Stimulated activated CD4-positive, alpha-beta T cell treated with anti-CD3 and anti-CD28 coated beads, Interleukin-15, amount 100 ng/mL, for 24 hours (primary cell): ENCODE data around the gene KIAA0040.
"Not testable (repeated sequence)": the region's sequence is repeated elsewhere in the genome, so short reads cannot be mapped to it uniquely, and the experiment has no call there.

Experiments
- DNase-seq: peaks from one replicate; pipeline ENCODE4 v3.0.0-alpha.2; 2020

KIAA0040 gene

DNA sequence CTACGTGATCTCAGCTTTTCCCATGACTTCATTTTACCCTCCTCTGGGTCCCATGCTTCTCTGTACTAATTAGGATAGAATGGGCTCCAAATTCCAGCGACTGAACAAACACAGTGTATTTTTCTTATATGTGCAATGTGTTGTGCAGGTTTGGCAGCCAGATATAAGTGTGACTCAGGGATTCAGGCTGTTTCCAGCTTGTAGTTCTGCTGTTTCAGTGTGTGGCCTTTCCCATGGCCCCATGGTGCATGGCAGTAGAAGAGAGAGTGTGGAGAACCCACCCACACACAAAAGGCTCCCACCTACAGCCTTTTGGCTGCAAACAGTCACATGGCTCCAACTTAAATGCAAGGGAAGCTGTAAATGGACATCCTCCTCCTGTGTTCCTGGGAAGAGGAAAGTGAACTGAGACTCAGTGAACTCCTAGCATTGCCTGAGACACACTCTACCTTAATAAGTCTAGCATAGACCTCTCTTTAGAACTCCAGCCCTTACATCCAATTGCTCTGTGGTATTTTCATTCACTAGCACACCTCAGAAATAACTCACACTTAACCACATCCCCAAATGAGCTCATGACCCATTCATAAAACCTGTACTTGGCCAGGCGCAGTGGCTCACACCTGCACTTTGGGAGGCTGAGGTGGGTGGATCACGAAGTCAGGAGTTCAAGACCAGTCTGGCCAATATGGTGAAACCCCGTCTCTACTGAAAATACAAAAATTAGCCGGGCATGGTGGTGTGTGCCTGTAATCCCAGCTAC, 58.7 kb downstream of the KIAA0040 start:
- DNase-seq, result no peak

DNA sequence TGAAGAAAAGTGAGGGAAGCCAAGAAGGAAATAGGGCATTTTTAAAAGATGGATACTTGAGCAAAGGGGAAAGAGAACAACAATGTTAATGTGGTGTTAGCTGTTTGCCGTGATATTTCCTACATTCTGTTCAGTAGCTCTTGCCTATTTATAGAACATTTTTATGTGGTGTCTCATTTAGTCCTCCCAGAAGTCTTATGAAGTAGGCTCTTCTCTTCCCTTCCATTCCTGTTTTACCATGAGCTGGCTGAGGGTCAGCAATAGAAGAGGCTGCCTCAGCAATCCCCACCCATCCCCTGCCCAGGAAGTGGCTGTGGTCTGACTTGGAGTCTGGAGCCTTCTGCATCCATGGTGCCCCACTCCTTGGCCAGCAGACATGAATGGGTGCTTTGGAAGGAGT, 60.1 kb downstream of the KIAA0040 start:
- no peak for DNase-seq

DNA sequence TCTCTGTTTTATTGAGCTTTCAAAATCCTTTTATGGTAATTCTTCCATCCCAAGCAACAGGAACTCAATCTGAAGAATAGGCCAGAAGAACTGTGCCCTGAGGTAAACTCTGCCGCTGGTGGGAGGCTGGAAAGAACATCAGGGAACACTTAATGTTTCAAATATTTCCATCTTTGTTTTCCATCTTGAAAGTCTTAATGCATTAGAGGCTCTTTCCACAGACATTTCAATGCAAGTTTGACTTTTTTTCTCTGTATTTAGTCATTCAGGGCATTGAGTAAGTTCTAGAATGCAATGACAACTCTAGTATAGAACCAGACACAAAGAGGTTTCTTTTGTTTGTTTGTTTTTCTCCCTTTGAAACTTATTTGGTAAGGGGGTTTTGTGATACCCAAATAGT, 61.5 kb downstream of the KIAA0040 start:
- DNase-seq, result no peak

DNA sequence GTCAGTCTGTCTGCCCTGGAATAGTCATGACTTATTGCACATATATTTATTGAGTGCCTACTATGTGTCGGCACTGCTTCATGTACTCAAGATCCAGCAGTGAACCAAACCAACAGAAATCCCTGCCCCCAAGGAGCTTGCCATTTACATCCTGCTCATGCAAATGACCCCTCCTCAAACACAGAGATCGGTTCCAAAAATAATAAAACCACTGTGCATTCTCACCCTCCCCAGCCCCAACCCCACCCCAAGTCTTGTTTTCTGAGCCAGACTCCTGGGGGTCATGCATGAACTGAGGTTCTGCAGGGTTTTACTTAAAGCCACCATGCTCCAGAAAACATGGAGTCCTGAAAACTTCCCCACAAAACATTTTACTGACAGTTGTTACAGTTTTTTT, 61.9 kb downstream of the KIAA0040 start:
- DNase-seq, result no peak

DNA sequence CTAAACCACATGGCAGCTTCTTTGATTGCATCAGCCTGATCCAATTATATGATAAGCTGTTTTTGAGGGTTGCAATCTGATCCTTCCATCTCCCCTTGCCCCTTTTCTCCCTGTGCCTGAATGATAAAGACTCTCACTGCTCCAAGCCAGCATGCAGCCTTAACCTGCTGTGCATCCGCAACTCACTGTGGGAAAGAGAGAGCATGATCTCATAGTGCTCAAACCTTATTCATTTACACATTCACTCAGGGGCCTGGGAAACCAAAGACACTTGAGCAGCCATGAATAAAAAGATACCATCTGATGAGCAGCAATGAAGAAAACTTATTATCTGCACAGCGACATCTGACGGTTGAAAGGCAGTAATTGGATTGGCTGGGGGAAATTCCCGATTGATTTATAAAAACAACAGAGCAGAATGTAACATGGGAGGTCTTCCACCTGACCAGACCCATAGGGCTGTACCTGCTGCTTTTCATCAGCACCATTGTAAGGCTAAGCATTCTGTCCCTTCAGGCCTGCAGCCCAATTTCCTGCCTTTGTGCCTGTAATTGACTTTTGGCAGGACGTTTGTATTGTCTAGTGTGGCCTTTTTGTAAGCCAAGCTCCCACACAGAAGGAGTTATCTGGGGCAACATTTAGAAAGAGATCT, 62.5 kb downstream of the KIAA0040 start:
- no peak for DNase-seq

DNA sequence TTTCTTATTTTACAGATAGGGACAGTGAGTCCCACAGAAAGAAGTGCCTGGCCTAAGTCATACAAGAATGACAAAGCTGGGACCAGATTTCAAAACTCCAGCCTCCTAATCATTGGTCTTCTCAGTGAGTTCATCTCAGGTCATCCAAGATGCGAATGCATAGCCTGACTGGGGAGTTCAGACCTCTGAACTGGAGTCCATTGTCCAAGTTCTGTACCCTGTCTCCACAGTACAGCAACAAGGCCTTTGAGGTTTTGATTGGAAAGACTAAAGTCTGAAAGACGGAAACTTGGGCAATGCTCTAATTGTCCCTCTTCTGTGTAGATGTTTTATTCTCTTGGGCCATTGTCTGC, 63.0 kb downstream of the KIAA0040 start:
- no peak for DNase-seq

DNA sequence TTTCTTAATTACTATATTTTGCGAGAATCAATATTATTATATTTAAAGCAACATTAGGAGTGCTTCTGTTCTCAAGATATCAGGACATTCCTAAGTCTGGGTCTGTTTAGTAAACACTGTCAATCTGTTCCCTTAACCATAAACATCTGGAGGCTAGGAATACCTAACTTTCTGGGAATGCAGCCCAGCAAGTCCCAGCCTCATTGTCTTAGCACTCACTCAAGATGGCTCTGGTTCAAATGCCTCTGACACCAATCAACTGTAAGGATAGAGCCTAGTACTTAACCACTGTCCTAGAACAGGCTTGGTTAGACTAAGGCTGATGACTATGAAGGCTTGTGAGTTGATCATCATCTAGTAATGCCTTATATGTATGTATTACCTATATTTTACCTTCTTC, 63.4 kb downstream of the KIAA0040 start:
- no peak for DNase-seq

DNA sequence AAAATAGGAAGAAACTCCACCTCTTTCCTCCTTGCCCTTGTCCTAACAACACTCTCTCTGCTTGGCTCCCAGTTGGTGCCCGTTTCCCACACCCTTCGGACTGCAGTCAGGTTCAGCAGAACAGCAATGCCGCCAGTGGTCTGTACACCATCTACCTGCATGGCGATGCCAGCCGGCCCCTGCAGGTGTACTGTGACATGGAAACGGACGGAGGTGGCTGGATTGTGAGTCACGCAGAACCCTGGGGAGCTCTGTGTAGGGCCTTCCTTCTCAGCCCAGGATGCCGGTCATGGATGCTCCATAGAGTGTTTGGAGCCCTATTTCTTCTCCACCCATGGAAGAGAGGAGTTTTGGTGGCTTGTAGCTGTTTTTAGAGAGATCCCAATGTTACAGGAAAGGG, 64.1 kb downstream of the KIAA0040 start:
- no peak for DNase-seq

DNA sequence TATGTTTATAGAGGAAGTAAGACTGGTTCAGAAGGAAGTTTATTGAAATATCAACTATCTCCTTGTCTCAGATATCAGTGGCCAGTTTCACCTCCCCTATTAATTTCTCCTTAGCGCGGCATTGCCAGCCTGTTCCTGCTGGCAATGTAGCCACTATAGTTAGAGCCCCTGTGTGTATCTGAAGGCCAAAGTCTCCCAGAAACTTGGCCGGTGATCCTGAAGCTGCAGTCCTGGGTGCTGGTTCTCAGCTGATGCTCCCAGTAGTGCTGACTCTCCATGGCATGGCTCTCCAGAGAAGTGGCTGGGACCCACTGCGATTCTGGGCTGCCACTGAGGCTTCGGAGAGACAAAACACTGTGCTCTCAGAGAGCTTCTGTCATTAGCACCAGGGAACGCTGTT, 65.0 kb downstream of the KIAA0040 start:
- no peak for DNase-seq

DNA sequence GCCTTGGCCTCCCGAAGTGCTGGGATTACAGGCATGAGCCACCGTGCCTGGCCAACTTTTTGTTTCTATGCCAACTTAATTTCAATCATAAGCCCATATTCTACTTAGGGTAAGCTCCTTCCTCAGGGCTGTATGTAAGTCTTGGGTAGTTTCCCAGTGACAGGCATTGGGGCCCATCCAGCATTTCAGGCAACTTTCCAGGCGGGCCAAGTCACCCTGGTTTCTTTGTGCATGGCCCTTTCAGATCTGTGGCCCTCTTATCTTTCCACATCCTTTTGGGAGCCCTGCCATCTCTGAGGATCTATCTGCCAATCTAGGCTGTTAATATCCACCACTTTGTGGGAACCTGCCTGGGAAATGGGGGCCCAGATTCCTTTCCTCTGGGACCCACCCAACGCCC, 66.2 kb downstream of the KIAA0040 start:
- no peak for DNase-seq

DNA sequence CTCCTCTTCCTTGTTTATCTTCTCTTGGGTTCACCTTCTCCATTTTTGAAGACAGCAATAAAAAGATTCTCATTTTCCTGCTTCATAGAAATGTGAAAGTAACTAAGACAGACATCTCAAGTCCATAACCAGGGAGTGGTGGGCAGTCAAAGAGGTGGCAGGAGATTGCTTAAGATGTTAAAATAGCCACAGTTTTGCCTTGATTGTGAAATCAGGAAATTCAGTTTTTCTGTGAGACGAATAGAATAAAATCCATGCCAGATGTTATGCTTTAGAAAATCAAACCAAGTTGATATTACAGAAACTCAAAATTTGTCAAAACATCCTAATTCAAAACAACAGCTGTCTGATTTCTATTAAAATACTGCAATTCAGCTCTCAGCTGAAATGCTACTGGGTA, 67.7 kb downstream of the KIAA0040 start:
- no peak for DNase-seq

DNA sequence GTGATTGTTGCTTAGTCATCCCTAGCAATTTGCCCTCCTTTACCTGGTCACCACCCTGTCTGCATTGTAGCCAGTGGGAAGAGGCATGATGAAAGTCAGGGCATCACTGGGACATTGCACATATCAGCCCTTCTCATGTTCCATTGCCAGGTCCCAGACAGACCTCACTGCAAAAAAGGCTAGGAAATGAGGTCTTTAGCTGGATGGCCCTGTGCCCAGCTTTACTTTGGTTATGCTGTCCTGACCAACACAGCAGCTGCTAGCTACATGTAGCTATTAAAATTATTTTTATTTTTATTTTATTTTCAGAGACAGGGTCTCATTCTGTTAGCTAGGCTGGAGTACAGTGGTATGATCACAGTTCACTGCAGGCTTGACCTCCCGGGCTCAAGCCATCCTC, 72.1 kb downstream of the KIAA0040 start:
- DNase-seq, result no peak

DNA sequence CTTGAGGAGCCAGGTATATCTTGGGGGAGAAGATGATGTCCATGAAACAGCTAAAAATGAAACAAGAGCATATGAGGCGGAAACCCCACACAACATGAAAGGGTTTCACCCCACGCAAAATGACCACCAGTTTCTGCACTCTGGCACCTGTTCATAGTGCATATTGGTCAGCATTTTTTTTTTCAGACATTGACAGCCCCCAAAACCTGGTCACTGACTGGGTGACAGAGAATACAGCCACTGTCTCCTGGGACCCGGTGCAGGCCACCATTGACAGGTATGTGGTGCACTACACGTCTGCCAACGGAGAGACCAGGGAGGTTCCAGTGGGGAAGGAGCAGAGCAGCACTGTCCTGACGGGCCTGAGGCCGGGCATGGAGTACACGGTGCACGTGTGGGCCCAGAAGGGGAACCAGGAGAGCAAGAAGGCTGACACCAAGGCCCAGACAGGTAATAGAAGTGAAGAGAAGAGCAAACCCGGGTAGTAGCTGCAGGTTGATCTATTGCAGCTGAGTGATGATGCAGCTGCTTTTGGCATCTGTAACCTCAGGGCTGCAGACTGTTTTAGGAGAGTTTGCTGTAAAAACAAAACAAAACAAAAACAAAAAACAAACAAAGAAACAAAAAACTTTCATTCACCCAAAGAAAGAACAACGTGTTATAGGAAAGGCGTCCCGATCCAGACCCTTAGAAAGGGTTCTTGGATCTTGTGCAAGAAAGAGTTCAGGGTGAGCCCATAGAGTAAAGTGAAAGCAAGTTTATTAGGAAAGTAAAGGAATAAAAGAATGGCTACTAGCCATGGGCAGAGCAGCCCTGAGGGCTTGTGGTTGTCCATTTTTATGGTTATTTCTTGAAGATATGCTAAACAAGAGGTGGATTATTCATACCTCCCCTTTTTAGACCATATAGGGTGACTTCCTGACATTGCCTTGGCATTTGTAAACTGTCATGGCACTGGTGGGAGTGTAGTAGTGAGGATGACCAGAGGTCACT, 73.9 kb downstream of the KIAA0040 start:
- no peak for DNase-seq

DNA sequence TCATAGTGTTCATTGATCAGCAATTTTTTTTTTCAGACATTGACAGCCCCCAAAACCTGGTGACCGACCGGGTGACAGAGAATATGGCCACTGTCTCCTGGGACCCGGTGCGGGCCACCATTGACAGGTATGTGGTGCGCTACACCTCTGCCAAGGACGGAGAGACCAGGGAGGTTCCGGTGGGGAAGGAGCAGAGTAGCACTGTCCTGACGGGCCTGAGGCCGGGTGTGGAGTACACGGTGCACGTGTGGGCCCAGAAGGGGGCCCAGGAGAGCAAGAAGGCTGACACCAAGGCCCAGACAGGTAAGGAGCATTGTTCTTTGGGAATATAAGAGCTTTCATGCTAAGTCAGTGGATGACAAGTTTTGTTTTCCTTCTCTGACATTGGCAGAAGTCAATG, 75.7 kb downstream of the KIAA0040 start:
- no peak for DNase-seq

DNA sequence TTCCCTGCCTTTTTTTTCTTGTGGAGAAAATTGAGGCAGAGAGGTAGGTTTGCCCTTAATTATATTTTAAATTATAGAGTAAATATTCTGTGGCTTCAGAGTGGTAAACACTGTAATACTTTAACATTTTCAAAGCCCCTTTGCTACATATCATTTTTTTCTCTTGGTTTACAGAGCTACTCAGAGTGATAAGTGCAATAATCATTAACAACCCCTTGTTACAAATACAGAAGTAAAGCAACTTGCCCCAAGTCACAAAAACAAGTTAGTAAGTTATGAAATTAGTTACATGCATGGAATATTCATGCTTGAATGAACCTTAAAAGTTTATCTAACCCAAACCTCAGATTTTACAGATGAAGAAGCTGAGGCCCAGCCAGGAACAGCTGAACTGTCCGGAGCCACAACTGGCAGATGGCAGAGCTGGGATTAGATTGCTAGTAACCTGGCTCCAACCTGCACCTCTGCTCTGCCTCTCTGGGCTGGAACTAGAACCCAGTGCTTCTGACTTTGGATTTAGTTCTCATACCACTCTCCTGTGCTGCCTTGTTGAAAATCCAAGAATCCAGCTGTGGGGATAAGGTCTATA, 76.3 kb downstream of the KIAA0040 start:
- no peak for DNase-seq

DNA sequence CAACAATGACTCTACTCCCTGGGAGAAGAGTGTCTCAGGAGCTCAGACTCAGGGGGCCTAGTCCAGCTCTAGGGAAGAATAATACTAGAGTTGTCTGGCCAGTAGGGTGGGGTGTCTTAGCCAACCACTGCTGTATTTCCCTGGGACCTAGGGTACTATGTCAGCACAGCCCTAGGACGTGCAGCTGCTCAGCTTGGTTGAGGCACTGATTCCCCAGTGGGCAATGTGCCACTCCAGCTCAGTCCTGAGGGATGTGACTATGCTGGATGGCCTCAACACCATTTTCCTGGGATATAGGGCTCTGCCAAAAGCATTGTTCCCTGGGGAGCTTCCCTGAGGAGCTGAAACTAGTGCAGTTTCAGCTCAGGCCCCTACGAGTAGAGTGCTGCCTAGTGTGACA, 77.6 kb downstream of the KIAA0040 start:
- no peak for DNase-seq

DNA sequence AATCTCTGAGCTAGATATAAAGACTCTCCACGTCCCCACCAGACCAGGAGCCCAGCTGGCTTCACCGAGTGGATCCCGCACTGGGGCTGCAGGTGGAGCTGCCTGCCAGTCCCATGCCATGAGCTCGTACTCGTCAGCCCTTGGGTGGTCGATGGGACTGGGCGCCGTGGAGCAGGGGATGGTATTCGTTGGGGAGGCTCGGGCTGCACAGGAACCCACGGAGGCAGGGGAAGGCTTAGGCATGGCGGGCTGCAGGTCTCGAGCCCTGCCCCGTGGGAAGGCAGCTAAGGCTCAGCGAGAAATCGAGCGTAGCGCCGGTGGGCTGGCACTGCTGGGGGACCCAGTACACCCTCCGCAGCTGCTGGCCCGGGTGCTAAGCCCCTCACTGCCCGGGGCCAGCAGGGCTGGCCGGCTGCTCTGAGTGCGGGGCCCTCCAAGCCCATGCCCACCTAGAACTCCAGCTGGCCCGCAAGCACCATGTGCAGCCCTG, 84.2 kb downstream of the KIAA0040 start:
- DNase-seq, result not testable (repeated sequence)
